ENCODE data around the gene STK24.
"Not testable (repeated sequence)": the region's sequence is repeated elsewhere in the genome, so short reads cannot be mapped to it uniquely, and the experiment has no call there.

STK24 gene

DNA sequence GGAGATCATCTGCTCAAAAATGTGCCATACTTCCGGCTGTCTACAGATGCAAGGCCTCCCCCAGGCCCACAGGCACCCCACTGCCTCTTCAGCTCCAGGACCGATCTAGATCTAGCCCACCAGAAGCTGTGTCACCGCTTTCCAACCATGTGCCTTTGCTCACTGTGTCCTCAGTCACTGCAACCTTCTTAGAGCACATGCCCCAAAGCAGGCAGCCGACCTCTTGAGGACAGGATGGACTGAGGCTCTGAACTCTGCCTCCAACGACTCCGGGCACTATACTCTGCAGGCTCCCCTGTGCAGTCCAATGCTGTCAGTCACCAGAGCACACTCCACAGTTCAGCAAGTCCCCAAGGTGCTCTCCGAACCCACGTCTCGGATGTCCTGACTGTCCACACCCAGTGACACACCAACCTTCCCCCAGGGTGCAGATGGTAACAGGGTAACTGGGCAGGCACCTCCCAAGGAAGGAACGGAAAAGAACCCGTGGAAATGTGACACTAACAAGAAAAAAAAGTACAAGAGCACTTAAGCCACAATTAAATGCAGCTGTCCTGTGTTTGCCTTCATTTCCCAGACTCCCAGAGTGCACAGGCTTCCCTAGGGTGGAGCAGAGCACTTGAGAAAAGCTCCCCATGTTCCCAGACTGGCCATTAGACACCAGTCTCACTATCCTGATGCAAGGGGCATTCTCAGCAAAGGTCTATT is 4.8 kb downstream of the STK24 start:
- H3K4me3 ChIP-seq (ENCODE audit: low read depth, low read length) = no peak overlapping the region; the same call in 1 of the 2 replicates
- DNase-seq (ENCODE audit: low read depth) = no peak

DNA sequence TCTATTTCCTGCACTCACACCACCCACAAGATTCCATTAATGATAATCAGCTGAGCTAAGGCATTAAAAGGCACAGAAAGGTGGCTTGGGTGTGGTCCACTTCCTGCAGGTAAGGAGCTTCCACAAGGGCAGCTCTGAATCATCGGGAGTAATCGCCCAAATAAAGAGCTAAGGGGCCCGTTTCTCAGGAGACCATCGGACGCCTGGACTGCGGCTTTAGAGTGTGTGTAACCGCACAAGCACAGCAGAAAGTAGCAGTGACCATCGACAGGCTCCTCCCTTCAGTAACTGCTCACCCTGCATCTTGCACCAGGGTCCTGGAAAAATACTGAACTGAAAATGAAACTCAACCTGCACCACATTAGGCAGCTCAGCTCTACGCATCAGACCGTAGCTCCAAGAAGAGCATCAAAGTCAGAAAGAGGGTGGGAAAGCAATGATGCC is 6.0 kb downstream of the STK24 start:
- TF ChIP-seq CTCF (IDR thresholded peaks at IDR 0.05; ENCODE audit: low read depth, low read length, missing control alignments) = no peak
- peak; percentile 77 for DNase-seq (ENCODE audit: low read depth)
- H3K4me3 ChIP-seq (ENCODE audit: low read depth, low read length) = peak overlapping the region; percentile 23

More for the DNA sequence above, 4.8 kb downstream of the STK24 start:
- no peak for TF ChIP-seq CTCF (IDR thresholded peaks at IDR 0.05; ENCODE audit: low read depth, low read length, missing control alignments)

- H3K4me3 ChIP-seq (ENCODE audit: low read depth, low read length); DNase-seq (ENCODE audit: low read depth): not testable (repeated sequence)
Measured at GRCh38 chr13:98569494-98570367, 7.2 kb downstream of the STK24 start.

DNA sequence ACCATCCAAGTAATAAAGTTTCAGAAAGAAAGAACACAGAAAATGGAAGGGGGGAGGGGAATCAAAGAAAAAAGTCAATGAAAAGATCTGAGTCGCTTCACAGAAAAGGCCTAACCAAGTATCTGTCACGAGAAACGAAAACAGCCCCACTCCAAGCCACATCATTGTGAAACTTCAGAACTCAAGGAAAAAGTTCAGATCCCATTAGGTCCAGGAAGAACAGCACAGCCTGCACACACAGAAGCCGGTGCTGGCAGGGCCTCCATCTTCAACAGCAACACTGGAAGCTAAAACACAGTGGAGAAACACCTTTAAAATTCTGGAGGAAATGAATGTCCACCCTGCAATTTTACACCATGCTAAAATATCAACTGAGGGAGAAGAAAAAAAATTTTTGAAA is 8.0 kb downstream of the STK24 start:
- no peak for TF ChIP-seq CTCF (IDR thresholded peaks at IDR 0.05; ENCODE audit: low read depth, low read length, missing control alignments)
- H3K4me3 ChIP-seq (ENCODE audit: low read depth, low read length) = no peak overlapping the region
- no peak for DNase-seq (ENCODE audit: low read depth)

- H3K4me3 ChIP-seq (ENCODE audit: low read depth, low read length) = no peak overlapping the region
- no peak for DNase-seq (ENCODE audit: low read depth)
- TF ChIP-seq CTCF (IDR thresholded peaks at IDR 0.05; ENCODE audit: low read depth, low read length, missing control alignments) = no peak
Measured at GRCh38 chr13:98567140-98567539, 9.8 kb downstream of the STK24 start.

GRCh38 chr13:98565726-98566565 is 11.0 kb downstream of the STK24 start:
- no peak for DNase-seq (ENCODE audit: low read depth)
- no peak overlapping the region for H3K4me3 ChIP-seq (ENCODE audit: low read depth, low read length)
- TF ChIP-seq CTCF (IDR thresholded peaks at IDR 0.05; ENCODE audit: low read depth, low read length, missing control alignments) = no peak

- DNase-seq (ENCODE audit: low read depth) = no peak
- H3K4me3 ChIP-seq (ENCODE audit: low read depth, low read length) = no peak overlapping the region
- TF ChIP-seq CTCF (IDR thresholded peaks at IDR 0.05; ENCODE audit: low read depth, low read length, missing control alignments) = no peak
Measured at GRCh38 chr13:98564204-98564603, 12.7 kb downstream of the STK24 start.
